ENCODE data around the gene TTC3. TPM values are rescaled to one million over a fixed set of nuclear protein-coding genes. Genes with fewer than 3 reads are reported as not detected.

The TTC3 gene
- total and polyA plus RNA-seq, 9 of the 15 experiments (the other 6 are each of a cell fraction or from before 2014, with no cell fraction given): 17.5 to 92.0 (median 59.5) TPM

DNA sequence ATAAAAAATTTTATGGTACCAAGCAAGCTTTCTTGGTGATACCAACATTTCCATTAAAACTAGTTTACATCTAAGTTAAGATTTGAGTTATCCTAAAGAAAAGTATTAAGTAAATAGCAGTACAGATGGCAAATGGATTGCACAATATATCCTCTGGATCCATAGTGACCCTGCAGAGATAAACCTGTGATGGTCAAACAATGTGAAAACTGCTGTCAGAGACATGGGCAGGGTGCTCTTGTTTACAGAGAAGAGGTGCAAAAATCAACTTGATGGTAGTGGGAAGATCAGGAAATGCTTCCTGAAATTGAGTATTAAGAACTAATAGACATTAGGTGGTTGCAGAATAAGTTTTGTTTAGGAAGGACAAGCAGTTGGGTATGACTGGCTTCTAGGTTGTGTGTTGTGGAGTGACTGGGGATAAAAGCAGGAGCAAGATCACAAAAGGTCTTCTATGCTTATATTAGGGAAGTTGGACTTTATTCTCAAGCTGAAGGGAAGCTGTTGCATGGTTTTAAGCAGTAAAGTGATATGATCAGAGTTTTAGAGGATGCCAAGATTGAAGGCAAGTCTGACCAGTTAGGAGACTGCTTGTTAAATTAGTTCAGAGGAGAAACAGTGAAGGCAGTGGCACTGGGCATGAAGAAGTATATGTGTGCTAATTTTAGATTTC is 9.9 kb downstream of the TTC3 start:
- ATAC-seq (no peak), DNase-seq (ENCODE audit: extremely low read depth in 1 of 4, low spot score in 3 of 4) (no peak), FAIRE-seq (no peak)
- no peak overlapping the region for H3K4me2 ChIP-seq (ENCODE audit: insufficient read depth, low read length)
- H3K9me3 ChIP-seq (replicated peaks; ENCODE audit: control insufficient read depth, insufficient read depth, low read depth, low read length): no peaks in the 10 kb centered on the region
- peaks cover 7 to 32% of the 10 kb centered on the region in 2 experiments; a peak in 4 of 5 replicates for H3K4me1 ChIP-seq (replicated peaks in 1 of 2; ENCODE audit: control insufficient read depth in 2 of 2, insufficient read depth in 2 of 2, low read length in 2 of 2)
- CTCF ChIA-PET (ENCODE audit: low intra/inter-chr PET ratio): interaction anchor here (1.5 kb wide), 1 partner anchor 106 kb away, joined by 5 read pairs; no protein-coding TSS in a partner anchor
- no TSS peak for BruUV-seq (replicated peaks)
- H3K9ac ChIP-seq (ENCODE audit: insufficient read depth in 1 of 2, low read depth in 2 of 2, low read length in 2 of 2): no peak overlapping the region
- intact Hi-C loops (cut with micrococcal nuclease) (loop anchor here (10.0 kb wide), 1 partner anchor 292 kb away; no protein-coding TSS in a partner anchor), in situ Hi-C loops (cut with MboI) (loop anchor here (10.0 kb wide), 1 partner anchor 108 kb away; no protein-coding TSS in a partner anchor)
- peaks cover 4% of the 10 kb centered on the region for H3K9me1 ChIP-seq (ENCODE audit: control insufficient read depth, insufficient read depth, low read length)
- H3K4me3 ChIP-seq: no peak overlapping the region
- H2AFZ ChIP-seq (ENCODE audit: low read depth, low read length): no peak overlapping the region
- peaks cover 19% of the 10 kb centered on the region for H4K20me1 ChIP-seq (replicated peaks; ENCODE audit: control insufficient read depth, insufficient read depth, low read length)
- POLR2A ChIA-PET: interaction anchor here (0.8 to 1.8 kb wide), 4 partner anchors 13 to 417 kb away, joined by 3 to 5 read pairs (median 4); no protein-coding TSS in a partner anchor
- no peaks in the 10 kb centered on the region for H3K27me3 ChIP-seq (ENCODE audit: control insufficient read depth in 2 of 2, insufficient read depth in 2 of 2, low read length in 2 of 2)
- H3K79me2 ChIP-seq (ENCODE audit: control insufficient read depth, insufficient read depth, low read length): peaks cover 93% of the 10 kb centered on the region
- H3K27ac ChIP-seq (ENCODE audit: extremely low read depth, low read depth, low read length): no peak overlapping the region
- H3K36me3 ChIP-seq (ENCODE audit: control insufficient read depth, insufficient read depth, low read length): peaks cover 10% of the 10 kb centered on the region; the same call in 1 of the 3 replicates
- TF ChIP-seq, protein P1, sequence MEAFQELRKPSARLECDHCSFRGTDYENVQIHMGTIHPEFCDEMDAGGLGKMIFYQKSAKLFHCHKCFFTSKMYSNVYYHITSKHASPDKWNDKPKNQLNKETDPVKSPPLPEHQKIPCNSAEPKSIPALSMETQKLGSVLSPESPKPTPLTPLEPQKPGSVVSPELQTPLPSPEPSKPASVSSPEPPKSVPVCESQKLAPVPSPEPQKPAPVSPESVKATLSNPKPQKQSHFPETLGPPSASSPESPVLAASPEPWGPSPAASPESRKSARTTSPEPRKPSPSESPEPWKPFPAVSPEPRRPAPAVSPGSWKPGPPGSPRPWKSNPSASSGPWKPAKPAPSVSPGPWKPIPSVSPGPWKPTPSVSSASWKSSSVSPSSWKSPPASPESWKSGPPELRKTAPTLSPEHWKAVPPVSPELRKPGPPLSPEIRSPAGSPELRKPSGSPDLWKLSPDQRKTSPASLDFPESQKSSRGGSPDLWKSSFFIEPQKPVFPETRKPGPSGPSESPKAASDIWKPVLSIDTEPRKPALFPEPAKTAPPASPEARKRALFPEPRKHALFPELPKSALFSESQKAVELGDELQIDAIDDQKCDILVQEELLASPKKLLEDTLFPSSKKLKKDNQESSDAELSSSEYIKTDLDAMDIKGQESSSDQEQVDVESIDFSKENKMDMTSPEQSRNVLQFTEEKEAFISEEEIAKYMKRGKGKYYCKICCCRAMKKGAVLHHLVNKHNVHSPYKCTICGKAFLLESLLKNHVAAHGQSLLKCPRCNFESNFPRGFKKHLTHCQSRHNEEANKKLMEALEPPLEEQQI (IDR thresholded peaks at IDR 0.05): no peak
- no peak for TF ChIP-seq LARP7 (IDR thresholded peaks at IDR 0.05)
- TF ChIP-seq HMG20B (CRISPR knock-in tag; IDR thresholded peaks at IDR 0.05): no peak
- TF ChIP-seq, protein P2, sequence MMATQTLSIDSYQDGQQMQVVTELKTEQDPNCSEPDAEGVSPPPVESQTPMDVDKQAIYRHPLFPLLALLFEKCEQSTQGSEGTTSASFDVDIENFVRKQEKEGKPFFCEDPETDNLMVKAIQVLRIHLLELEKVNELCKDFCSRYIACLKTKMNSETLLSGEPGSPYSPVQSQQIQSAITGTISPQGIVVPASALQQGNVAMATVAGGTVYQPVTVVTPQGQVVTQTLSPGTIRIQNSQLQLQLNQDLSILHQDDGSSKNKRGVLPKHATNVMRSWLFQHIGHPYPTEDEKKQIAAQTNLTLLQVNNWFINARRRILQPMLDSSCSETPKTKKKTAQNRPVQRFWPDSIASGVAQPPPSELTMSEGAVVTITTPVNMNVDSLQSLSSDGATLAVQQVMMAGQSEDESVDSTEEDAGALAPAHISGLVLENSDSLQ (IDR thresholded peaks at IDR 0.05): peak; percentile 64
- no peak for TF ChIP-seq NR1H2 (CRISPR knock-in tag; IDR thresholded peaks at IDR 0.05)
- TF ChIP-seq, protein P3, sequence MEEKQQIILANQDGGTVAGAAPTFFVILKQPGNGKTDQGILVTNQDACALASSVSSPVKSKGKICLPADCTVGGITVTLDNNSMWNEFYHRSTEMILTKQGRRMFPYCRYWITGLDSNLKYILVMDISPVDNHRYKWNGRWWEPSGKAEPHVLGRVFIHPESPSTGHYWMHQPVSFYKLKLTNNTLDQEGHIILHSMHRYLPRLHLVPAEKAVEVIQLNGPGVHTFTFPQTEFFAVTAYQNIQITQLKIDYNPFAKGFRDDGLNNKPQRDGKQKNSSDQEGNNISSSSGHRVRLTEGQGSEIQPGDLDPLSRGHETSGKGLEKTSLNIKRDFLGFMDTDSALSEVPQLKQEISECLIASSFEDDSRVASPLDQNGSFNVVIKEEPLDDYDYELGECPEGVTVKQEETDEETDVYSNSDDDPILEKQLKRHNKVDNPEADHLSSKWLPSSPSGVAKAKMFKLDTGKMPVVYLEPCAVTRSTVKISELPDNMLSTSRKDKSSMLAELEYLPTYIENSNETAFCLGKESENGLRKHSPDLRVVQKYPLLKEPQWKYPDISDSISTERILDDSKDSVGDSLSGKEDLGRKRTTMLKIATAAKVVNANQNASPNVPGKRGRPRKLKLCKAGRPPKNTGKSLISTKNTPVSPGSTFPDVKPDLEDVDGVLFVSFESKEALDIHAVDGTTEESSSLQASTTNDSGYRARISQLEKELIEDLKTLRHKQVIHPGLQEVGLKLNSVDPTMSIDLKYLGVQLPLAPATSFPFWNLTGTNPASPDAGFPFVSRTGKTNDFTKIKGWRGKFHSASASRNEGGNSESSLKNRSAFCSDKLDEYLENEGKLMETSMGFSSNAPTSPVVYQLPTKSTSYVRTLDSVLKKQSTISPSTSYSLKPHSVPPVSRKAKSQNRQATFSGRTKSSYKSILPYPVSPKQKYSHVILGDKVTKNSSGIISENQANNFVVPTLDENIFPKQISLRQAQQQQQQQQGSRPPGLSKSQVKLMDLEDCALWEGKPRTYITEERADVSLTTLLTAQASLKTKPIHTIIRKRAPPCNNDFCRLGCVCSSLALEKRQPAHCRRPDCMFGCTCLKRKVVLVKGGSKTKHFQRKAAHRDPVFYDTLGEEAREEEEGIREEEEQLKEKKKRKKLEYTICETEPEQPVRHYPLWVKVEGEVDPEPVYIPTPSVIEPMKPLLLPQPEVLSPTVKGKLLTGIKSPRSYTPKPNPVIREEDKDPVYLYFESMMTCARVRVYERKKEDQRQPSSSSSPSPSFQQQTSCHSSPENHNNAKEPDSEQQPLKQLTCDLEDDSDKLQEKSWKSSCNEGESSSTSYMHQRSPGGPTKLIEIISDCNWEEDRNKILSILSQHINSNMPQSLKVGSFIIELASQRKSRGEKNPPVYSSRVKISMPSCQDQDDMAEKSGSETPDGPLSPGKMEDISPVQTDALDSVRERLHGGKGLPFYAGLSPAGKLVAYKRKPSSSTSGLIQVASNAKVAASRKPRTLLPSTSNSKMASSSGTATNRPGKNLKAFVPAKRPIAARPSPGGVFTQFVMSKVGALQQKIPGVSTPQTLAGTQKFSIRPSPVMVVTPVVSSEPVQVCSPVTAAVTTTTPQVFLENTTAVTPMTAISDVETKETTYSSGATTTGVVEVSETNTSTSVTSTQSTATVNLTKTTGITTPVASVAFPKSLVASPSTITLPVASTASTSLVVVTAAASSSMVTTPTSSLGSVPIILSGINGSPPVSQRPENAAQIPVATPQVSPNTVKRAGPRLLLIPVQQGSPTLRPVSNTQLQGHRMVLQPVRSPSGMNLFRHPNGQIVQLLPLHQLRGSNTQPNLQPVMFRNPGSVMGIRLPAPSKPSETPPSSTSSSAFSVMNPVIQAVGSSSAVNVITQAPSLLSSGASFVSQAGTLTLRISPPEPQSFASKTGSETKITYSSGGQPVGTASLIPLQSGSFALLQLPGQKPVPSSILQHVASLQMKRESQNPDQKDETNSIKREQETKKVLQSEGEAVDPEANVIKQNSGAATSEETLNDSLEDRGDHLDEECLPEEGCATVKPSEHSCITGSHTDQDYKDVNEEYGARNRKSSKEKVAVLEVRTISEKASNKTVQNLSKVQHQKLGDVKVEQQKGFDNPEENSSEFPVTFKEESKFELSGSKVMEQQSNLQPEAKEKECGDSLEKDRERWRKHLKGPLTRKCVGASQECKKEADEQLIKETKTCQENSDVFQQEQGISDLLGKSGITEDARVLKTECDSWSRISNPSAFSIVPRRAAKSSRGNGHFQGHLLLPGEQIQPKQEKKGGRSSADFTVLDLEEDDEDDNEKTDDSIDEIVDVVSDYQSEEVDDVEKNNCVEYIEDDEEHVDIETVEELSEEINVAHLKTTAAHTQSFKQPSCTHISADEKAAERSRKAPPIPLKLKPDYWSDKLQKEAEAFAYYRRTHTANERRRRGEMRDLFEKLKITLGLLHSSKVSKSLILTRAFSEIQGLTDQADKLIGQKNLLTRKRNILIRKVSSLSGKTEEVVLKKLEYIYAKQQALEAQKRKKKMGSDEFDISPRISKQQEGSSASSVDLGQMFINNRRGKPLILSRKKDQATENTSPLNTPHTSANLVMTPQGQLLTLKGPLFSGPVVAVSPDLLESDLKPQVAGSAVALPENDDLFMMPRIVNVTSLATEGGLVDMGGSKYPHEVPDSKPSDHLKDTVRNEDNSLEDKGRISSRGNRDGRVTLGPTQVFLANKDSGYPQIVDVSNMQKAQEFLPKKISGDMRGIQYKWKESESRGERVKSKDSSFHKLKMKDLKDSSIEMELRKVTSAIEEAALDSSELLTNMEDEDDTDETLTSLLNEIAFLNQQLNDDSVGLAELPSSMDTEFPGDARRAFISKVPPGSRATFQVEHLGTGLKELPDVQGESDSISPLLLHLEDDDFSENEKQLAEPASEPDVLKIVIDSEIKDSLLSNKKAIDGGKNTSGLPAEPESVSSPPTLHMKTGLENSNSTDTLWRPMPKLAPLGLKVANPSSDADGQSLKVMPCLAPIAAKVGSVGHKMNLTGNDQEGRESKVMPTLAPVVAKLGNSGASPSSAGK (IDR thresholded peaks at IDR 0.05): no peak
- no peak for TF ChIP-seq CXXC5 (CRISPR knock-in tag; IDR thresholded peaks at IDR 0.05)
